Ramos (cell line): ENCODE results near the gene OARD1.

ENCODE experiments used
- in situ Hi-C: fragments of 300-500 bp; cut with MboI; formaldehyde crosslinking; loops from one replicate; pipeline ENCODE4 v1.14.3; 2022; ENCODE audit warnings: low sequenced_read_pairs; ENCODE audit not compliant: unreplicated experiment

Gene OARD1

DNA sequence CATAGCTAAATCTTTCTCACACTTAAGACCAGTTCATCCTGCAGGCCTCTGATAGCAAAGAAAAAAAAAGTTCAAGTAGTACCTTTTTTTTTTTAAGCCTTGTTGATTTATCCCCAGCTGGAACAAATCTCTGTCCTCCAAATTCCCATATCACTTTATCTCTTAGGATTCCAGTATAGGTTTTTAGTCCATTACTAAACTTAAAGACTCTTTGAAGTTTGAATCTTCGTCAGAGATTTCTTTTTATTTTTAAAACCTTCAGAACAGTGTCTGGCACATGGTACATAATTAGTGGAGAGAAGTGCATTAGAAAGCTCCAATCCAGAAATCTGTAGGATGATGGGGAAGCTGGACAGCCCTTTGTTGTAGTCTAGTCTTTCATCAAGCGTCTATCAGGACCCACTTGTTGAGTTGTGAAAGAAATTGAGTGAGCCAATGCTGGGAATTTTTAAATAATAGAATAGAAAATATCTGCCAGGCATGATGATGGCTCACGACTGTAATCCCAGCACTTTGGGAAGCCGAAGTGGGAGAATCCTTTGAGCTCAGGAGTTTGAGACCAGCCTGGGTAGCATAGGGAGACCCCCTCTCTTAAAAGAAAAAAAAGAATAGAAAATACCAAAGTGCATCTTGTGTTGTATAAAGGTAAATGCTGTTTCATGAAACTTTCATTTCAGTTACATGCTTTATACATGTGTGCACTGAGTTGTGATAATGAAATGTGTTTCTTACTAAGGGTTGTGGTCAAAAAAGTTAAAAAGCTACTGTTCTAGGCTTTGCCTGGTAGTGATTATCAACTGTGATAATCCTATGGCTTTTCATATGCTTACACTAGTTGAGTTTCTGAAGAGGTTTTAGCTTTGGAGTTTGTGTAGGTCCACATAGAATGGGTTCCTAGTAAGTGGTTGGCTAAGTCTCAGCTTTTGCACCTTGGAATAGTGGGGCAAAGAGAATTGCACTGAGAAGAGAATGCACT, 3.8 kb upstream of the OARD1 start:
- in situ Hi-C loops, result loop anchor here (25.0 kb wide), 1 partner anchor 236 kb away; no protein-coding TSS in a partner anchor

DNA sequence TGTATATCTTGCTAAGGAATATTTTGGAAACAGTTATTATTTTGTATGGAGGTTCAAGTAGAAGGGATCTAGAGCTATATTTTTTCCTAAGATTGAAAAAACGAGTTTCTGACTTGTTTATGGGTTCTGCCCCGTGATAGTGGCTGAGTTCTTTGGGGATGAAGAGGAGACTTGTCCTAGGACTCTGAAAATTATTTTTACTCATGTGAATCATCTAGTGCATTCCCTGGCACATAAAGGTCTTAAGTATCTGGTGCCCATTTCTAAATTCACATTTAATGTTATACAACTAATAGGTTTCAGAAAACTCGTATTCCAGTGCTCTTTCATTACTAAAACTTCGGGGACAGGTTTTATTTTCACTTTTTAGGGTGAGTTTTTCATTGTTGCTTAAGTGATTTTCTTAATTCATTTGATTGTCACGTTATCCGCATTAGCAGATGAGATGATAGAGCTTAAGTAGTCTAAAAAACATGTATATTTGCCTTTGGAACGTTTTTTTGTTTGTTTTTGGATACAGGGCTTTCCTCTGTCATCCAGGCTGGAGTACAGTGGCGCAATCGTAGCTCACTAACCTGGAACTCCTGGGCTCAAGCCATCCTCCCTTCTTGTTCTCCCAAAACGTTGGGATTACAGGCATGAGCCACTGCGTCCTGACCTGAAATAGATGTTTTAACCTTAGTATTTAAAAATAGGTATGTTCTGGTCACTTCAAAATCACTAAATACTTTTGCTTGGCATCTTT, 2.7 kb upstream of the OARD1 start:
- in situ Hi-C loops, result loop anchor here (25.0 kb wide), 1 partner anchor 237 kb away; no protein-coding TSS in a partner anchor

- in situ Hi-C loops, result no loop called here
Observed at GRCh38 chr6:41073968-41074691, 2.0 kb upstream of the OARD1 start.

- in situ Hi-C loops, result no loop called here
Observed at GRCh38 chr6:41073203-41073967, 1.2 kb upstream of the OARD1 start.

GRCh38 chr6:41072836-41073202, 663 bp upstream of the OARD1 start, which contains the start of gene NFYA:
Gene NFYA, plus strand, starts transcription at chr6:41072974. Its CDS starts 6,116 bp downstream, at chr6:41079090.
- in situ Hi-C loops, result no loop called here

- in situ Hi-C loops, result no loop called here
Observed at GRCh38 chr6:41071501-41071922, 644 bp downstream of the OARD1 start.

GRCh38 chr6:41066867-41067304, 5.3 kb downstream of the OARD1 start:
- in situ Hi-C loops, result no loop called here

DNA sequence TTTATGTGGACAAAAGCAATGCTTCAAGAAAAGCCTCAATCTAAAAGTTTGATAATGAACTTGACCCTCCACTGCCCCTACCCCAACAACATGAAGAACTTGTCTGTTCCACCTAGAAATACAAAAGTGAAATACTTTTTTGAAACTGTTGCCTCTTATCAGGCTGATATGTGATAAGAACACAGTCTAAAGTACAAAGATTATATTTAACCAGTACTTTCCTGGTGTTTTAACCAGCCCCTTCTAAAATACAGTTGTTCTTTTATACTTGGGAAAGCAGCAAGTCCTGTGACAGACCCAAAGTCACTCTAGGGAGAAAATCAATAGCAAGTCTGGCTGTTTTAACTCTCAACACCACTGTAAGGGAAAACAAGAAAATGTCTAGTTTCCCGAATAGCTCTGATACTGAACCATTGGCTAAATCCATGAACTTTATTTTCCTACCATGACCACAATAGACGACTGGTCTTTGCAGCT, 6.6 kb downstream of the OARD1 start:
- in situ Hi-C loops, result no loop called here

- in situ Hi-C loops, result no loop called here
Observed at GRCh38 chr6:41064841-41065240, 7.3 kb downstream of the OARD1 start.

DNA sequence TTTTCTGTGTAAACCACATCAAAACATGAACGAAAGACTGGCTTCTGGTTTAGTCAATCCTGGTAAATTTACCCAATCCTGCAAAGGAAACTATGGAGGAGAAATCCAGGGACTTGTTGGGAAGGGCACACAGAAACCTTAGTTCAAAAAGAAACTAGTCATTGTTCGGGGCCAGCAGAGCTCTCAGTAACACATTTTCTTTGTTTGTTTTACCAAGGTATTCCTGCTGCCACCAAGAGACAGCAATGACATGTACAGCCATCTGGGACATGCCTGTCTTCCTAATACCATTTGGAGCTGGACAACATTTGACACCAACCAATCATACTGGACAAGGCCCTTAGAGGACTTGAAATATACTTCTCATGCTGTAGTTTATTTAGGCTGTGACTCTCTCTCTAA, 8.3 kb downstream of the OARD1 start:
- in situ Hi-C loops, result no loop called here

- in situ Hi-C loops, result no loop called here
Observed at GRCh38 chr6:41062056-41062455, 10.1 kb downstream of the OARD1 start.

DNA sequence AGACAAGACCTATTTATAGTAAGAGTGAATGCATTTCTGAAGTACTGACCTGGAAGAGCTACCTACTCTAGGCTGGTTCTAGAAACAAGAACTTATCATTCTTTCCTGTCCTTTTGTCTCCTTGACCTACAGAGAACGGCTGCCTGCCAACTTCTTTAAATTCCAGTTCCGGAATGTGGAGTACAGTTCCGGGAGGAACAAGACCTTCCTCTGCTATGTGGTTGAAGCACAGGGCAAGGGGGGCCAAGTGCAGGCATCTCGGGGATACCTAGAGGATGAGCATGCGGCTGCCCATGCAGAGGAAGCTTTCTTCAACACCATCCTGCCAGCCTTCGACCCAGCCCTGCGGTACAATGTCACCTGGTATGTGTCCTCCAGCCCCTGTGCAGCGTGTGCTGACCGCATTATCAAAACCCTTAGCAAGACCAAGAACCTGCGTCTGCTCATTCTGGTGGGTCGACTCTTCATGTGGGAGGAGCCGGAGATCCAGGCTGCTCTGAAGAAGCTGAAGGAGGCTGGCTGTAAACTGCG, 10.9 kb downstream of the OARD1 start:
- in situ Hi-C loops, result no loop called here

GRCh38 chr6:41059556-41059955, 12.6 kb downstream of the OARD1 start:
- in situ Hi-C loops, result no loop called here

GRCh38 chr6:41058783-41059181, 13.4 kb downstream of the OARD1 start:
- in situ Hi-C loops, result no loop called here

DNA sequence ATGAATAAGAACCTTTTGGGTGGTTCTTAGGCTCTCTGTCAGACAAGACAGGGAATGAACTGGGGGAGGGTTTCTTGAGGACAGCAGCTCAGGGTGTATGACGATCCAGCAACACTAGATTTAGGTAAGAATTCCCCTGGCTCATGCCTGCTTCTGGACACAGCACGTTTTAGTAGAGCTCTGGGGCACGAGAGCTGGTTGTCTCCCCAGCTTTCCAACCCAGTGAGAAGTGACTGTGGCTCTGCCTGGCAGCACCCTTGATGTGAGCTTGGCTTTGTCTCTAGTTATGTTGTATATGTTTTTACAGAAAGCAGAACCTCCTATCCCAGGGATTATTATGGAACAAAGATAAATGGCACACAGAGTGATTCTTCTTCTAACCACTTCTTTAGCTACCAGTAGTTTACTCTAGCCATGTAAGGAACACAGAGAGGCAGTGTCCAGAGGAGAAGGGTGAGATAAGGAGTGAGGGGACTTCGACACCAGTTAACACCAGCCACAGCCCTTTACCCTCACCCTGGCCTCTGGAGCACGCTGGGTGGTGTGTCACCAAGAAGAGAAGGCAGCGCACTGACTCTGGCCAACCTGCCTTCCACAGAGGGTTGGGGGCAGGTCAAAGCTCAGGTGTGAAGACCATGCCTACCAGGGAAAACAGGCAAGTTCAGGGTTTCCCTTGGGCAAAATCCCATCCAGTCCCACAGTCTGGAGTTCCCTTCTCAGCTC, 15.2 kb downstream of the OARD1 start:
- in situ Hi-C loops, result no loop called here

- in situ Hi-C loops, result no loop called here
Observed at GRCh38 chr6:41055149-41055548, 17.0 kb downstream of the OARD1 start.

- in situ Hi-C loops, result no loop called here
Observed at GRCh38 chr6:41054511-41054910, 17.6 kb downstream of the OARD1 start.

GRCh38 chr6:41053041-41053440, 19.1 kb downstream of the OARD1 start, which contains the start of gene APOBEC2:
Gene APOBEC2, plus strand, starts transcription at chr6:41053202. Its CDS starts 146 bp downstream, at chr6:41053348.
- in situ Hi-C loops, result no loop called here
